Kidney glomerular epithelial cell (primary cell): Measurements from ENCODE around the gene OR8H3.
"Not testable (repeated sequence)": the region's sequence is repeated elsewhere in the genome, so short reads cannot be mapped to it uniquely, and the experiment has no call there.

Experiments used
- DNase-seq: peaks from one replicate; lab custom pipeline; 2025; lab: John Stamatoyannopoulos, UW

Gene OR8H3, protein sequence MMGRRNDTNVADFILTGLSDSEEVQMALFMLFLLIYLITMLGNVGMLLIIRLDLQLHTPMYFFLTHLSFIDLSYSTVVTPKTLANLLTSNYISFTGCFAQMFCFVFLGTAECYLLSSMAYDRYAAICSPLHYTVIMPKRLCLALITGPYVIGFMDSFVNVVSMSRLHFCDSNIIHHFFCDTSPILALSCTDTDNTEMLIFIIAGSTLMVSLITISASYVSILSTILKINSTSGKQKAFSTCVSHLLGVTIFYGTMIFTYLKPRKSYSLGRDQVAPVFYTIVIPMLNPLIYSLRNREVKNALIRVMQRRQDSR

DNA sequence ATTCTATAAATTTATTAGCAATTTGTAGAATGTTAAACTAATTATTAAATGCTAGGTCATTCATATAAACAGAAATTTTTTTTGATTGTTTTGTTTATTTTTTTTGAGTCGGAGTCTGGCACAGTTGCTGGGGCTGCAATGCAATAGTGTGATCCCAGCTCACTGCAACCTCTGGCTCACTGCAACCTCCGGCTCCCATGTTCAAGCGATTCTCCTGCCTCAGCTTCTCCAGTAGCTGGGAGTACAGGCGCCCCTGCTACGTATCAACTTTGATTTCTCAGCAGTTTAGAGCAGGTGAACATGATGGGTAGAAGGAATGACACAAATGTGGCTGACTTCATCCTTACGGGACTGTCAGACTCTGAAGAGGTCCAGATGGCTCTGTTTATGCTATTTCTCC, at the start of gene OR8H3:
Gene OR8H3 (plus strand): TSS at position 301 of the 400 bp plus-strand sequence. CDS start 0 bp downstream, at position 301.
- no peak for DNase-seq

DNA sequence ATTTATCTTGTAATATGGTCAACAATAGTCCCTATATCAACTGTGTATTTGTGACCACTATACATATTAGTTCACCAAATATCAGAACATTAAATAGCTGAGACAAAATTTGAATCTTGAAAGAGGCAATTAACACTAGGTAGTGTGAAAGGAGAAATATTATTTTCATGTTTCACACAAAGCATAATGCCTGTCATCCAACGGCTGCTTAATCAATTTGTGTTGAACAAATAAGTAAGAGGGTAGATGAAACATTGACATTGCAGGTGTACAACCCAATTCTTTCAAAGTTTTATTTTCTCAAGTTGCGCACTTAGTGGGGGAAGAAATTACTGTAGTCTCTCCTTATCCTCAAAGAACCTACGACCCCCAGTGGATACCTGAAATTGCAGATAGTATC, 32.5 kb upstream of the OR8H3 start:
- no peak for DNase-seq

DNA sequence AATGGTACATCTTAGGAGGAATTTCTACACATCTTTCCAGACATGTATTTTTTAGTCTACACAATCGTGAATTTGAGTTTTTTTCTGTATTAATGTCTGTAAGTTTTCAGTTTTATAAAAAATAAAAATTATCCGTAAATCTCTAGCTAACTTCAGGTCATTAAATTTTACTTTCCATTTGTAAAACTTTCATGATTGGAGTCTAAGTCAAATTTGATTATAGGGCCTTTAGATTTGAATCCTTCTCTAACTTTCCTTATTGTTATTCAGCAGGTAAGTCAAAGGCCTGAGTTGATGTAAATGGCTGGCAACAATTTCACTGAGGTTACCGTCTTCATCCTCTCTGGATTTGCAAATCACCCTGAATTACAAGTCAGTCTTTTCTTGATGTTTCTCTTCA, 29.2 kb upstream of the OR8H3 start, which contains the start of gene OR8I2:
Gene OR8I2 (plus strand): TSS at position 301 of the 400 bp plus-strand sequence. CDS start 0 bp downstream, at position 301.
- DNase-seq: no peak

DNA sequence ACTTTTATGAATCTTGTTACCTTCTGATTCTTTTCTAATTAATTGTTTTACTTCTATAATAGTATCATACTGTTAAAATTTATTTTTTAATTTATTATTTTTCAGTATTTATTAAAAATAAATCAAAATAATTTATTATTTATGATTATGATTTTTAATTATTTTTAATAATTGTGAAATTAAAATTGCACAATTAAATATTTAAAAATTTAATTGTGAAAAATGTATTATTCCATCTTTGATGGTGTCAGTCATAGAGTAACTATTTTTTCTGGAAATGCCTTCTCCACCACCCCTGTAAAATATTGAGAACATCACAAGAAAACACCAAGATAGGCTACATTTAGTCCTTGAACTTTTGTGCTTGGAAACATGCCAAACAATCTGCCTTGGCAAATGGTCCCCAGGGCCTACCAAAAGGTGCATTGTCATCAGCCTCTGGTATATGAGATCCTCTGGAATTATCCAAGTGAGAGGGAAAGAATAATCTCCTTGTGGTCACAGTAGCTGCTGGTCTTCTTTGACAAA, 18.9 kb upstream of the OR8H3 start, which contains the start of gene OR8H2:
Gene OR8H2 (plus strand): TSS at position 478 of the 528 bp plus-strand sequence. CDS start 1,356 bp downstream, outside the sequence.
- DNase-seq: no peak

DNA sequence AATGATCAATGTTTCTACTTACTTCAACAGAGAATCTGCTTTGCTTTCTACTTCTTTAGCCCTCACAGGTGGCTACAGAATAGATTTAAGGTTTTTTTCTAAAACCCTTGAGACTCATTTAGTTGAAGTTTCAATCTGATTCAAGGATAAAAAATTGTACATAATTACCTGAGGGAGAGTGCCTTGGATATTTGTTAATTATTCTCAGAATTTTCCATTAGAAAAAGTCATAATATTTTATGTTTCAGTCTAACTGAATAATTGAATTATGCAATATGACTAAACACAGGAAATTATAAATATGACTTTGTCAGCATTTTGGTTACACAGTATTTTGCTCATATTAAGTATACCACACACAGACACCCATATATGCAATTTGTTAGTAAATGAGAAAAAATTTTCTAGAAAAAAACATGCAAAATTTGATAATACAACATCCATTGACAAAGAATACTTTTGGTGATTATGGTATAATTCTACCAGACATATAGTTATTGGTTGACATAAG, 18.0 kb downstream of the OR8H3 start, which contains the start of gene OR8J3:
Gene OR8J3 (minus strand): TSS at position 51 of the 511 bp plus-strand sequence. CDS start 2,483 bp downstream, outside the sequence.
- DNase-seq: no peak

DNA sequence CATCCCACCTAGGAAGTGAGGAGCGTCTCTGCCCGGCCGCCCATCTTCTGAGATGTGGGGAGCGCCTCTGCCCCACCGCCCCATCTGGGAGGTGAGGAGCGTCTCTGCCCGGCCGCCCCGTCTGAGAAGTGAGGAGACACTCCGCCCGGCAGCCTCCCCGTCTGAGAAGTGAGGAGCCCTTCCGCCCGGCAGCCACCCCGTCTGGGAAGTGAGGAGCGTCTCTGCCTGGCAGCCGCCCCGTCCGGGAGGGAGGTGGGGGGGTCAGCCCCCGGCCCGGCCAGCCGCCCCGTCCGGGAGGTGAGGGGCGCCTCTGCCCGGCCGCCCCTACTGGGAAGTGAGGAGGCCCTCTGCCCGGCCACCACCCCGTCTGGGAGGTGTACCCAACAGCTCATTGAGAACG, 21.5 kb downstream of the OR8H3 start:
- DNase-seq: not testable (repeated sequence)

- DNase-seq: no peak
Observed at GRCh38 chr11:56151376-56151775, 29.2 kb downstream of the OR8H3 start.

DNA sequence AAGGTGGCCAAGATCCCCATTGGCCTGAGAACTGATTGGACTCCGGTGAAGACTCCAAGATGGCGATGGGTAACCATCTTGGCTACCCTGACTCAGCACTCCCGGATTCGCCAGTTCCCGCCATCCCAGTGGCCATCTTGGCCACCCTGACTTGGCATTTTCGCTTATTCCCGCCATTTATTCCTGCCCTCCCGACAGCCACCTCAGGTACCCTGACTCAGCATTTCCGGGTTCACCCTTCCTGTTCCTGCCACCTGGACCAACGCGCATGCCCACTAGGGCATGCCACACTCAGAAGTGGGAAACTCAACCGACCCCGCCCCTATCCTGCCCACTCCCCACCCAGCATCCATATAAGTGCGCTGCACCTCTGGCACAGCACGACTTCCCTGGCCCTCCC, 30.2 kb downstream of the OR8H3 start:
- DNase-seq: no peak

GRCh38 chr11:56160217-56160616, 38.0 kb downstream of the OR8H3 start, which contains the start of gene OR8K5:
Gene OR8K5 (minus strand): TSS chr11:56160317. CDS start chr11:56160317, 0 bp downstream.
- DNase-seq: no peak

- no peak for DNase-seq
Observed at GRCh38 chr11:56163804-56164203, 41.6 kb downstream of the OR8H3 start.

- no peak for DNase-seq
Observed at GRCh38 chr11:56172256-56172830, 50.2 kb downstream of the OR8H3 start.
